ENCODE data around the gene PAPSS2. TPM values are rescaled to one million over a fixed set of nuclear protein-coding genes. Genes with fewer than 3 reads are reported as not detected.
"Not testable (repeated sequence)": the region's sequence is repeated elsewhere in the genome, so short reads cannot be mapped to it uniquely, and the experiment has no call there.

Gene PAPSS2
- total RNA-seq, 1 experiment from 2014 or later = 76.3 TPM

GRCh38 chr10:87630171-87630570 lies 29.5 kb upstream of the PAPSS2 start:
- DNase-seq (ENCODE audit: low read depth in 1 of 2, low spot score in 2 of 2) = no peak
- no peaks in the 10 kb centered on the region for H3K36me3 ChIP-seq
- no peak overlapping the region for H3K4me3 ChIP-seq
- H3K4me1 ChIP-seq (replicated peaks) = peaks cover 11% of the 10 kb centered on the region
- H3K27ac ChIP-seq = no peak overlapping the region
- no peaks in the 10 kb centered on the region for H3K9me3 ChIP-seq (replicated peaks)
- no peaks in the 10 kb centered on the region for H3K27me3 ChIP-seq (replicated peaks)

GRCh38 chr10:87632454-87632853 lies 27.2 kb upstream of the PAPSS2 start:
- H3K4me1 ChIP-seq (replicated peaks) = peaks cover 25% of the 10 kb centered on the region
- no peak overlapping the region for H3K27ac ChIP-seq
- H3K4me3 ChIP-seq = no peak overlapping the region
- DNase-seq (ENCODE audit: low read depth in 1 of 2, low spot score in 2 of 2) = no peak
- H3K27me3 ChIP-seq (replicated peaks) = no peaks in the 10 kb centered on the region
- H3K36me3 ChIP-seq = no peaks in the 10 kb centered on the region
- no peaks in the 10 kb centered on the region for H3K9me3 ChIP-seq (replicated peaks)

GRCh38 chr10:87634311-87634710 lies 25.4 kb upstream of the PAPSS2 start:
- Histone ChIP-seq H3K4me1 (replicated peaks) (peaks cover 25% of the 10 kb centered on the region), H3K4me3 (no peak overlapping the region), H3K36me3 (no peaks in the 10 kb centered on the region), H3K27me3 (replicated peaks) (no peaks in the 10 kb centered on the region), H3K27ac (peak overlapping the region; percentile 16), H3K9me3 (replicated peaks) (no peaks in the 10 kb centered on the region)
- DNase-seq (ENCODE audit: low read depth in 1 of 2, low spot score in 2 of 2) = no peak

GRCh38 chr10:87635498-87636312 lies 24.0 kb upstream of the PAPSS2 start:
- DNase-seq (ENCODE audit: low read depth in 1 of 2, low spot score in 2 of 2) = peak; percentile 69 to 80
- Histone ChIP-seq H3K4me3 (no peak overlapping the region), H3K27me3 (replicated peaks) (no peaks in the 10 kb centered on the region), H3K4me1 (replicated peaks) (peaks cover 25% of the 10 kb centered on the region), H3K9me3 (replicated peaks) (no peaks in the 10 kb centered on the region), H3K36me3 (no peaks in the 10 kb centered on the region), H3K27ac (peak overlapping the region; percentile 71)

- H3K36me3 ChIP-seq = no peaks in the 10 kb centered on the region
- no peak for DNase-seq (ENCODE audit: low read depth in 1 of 2, low spot score in 2 of 2)
- no peaks in the 10 kb centered on the region for H3K27me3 ChIP-seq (replicated peaks)
- no peaks in the 10 kb centered on the region for H3K9me3 ChIP-seq (replicated peaks)
- no peak overlapping the region for H3K4me3 ChIP-seq
- peaks cover 25% of the 10 kb centered on the region for H3K4me1 ChIP-seq (replicated peaks)
- peak overlapping the region; percentile 71 for H3K27ac ChIP-seq
Observed at GRCh38 chr10:87636313-87636915, 23.3 kb upstream of the PAPSS2 start.

- H3K27me3 ChIP-seq (replicated peaks) = no peaks in the 10 kb centered on the region
- DNase-seq (ENCODE audit: low read depth in 1 of 2, low spot score in 2 of 2) = no peak
- no peak overlapping the region for H3K27ac ChIP-seq
- H3K36me3 ChIP-seq = no peaks in the 10 kb centered on the region
- H3K4me3 ChIP-seq = no peak overlapping the region
- peaks cover 21% of the 10 kb centered on the region for H3K4me1 ChIP-seq (replicated peaks)
- H3K9me3 ChIP-seq (replicated peaks) = no peaks in the 10 kb centered on the region
Observed at GRCh38 chr10:87639493-87639892, 20.2 kb upstream of the PAPSS2 start.

- H3K4me3 ChIP-seq = no peak overlapping the region
- peaks cover 15% of the 10 kb centered on the region for H3K4me1 ChIP-seq (replicated peaks)
- H3K27ac ChIP-seq = no peak overlapping the region
- H3K9me3 ChIP-seq (replicated peaks) = no peaks in the 10 kb centered on the region
- H3K36me3 ChIP-seq = no peaks in the 10 kb centered on the region
- no peaks in the 10 kb centered on the region for H3K27me3 ChIP-seq (replicated peaks)
- DNase-seq (ENCODE audit: low read depth in 1 of 2, low spot score in 2 of 2) = no peak
Observed at GRCh38 chr10:87640043-87640442, 19.6 kb upstream of the PAPSS2 start.

- DNase-seq (ENCODE audit: low read depth in 1 of 2, low spot score in 2 of 2) = no peak
- H3K27me3 ChIP-seq (replicated peaks) = no peaks in the 10 kb centered on the region
Observed at GRCh38 chr10:87642486-87642885, 17.2 kb upstream of the PAPSS2 start.

GRCh38 chr10:87642988-87643387 lies 16.7 kb upstream of the PAPSS2 start:
- Histone ChIP-seq H3K4me3 (no peak overlapping the region), H3K27ac (no peak overlapping the region), H3K4me1 (replicated peaks) (no peaks in the 10 kb centered on the region), H3K27me3 (replicated peaks) (no peaks in the 10 kb centered on the region), H3K36me3 (no peaks in the 10 kb centered on the region), H3K9me3 (replicated peaks) (no peaks in the 10 kb centered on the region)
- DNase-seq (ENCODE audit: low read depth in 1 of 2, low spot score in 2 of 2) = no peak

More at GRCh38 chr10:87642486-87642885, 17.2 kb upstream of the PAPSS2 start:
- Histone ChIP-seq H3K36me3 (no peaks in the 10 kb centered on the region), H3K9me3 (replicated peaks) (no peaks in the 10 kb centered on the region), H3K27ac (no peak overlapping the region), H3K4me1 (replicated peaks) (no peaks in the 10 kb centered on the region), H3K4me3 (no peak overlapping the region)

- Histone ChIP-seq H3K9me3 (replicated peaks) (no peaks in the 10 kb centered on the region), H3K27me3 (replicated peaks) (no peaks in the 10 kb centered on the region), H3K36me3 (no peaks in the 10 kb centered on the region), H3K4me1 (replicated peaks) (no peaks in the 10 kb centered on the region), H3K27ac (no peak overlapping the region), H3K4me3 (no peak overlapping the region)
- DNase-seq (ENCODE audit: low read depth in 1 of 2, low spot score in 2 of 2) = no peak
Observed at GRCh38 chr10:87643920-87644319, 15.8 kb upstream of the PAPSS2 start.

GRCh38 chr10:87644500-87644899 lies 15.2 kb upstream of the PAPSS2 start:
- not testable (repeated sequence) for H3K27ac ChIP-seq; H3K27me3 ChIP-seq (replicated peaks); DNase-seq (ENCODE audit: low read depth in 1 of 2, low spot score in 2 of 2); H3K4me3 ChIP-seq; H3K9me3 ChIP-seq (replicated peaks); H3K4me1 ChIP-seq (replicated peaks); H3K36me3 ChIP-seq

GRCh38 chr10:87646192-87646909 lies 13.3 kb upstream of the PAPSS2 start:
- H3K27ac ChIP-seq = no peak overlapping the region

GRCh38 chr10:87646935-87647334 lies 12.7 kb upstream of the PAPSS2 start:
- Histone ChIP-seq H3K36me3 (no peaks in the 10 kb centered on the region), H3K9me3 (replicated peaks) (no peaks in the 10 kb centered on the region), H3K4me3 (no peak overlapping the region), H3K27ac (no peak overlapping the region), H3K4me1 (replicated peaks) (no peaks in the 10 kb centered on the region; the same call in 1 of the 2 replicates), H3K27me3 (replicated peaks) (no peaks in the 10 kb centered on the region)
- no peak for DNase-seq (ENCODE audit: low read depth in 1 of 2, low spot score in 2 of 2)

More at GRCh38 chr10:87646192-87646909, 13.3 kb upstream of the PAPSS2 start:
- H3K36me3 ChIP-seq = no peaks in the 10 kb centered on the region
- H3K4me3 ChIP-seq = no peak overlapping the region
- DNase-seq (ENCODE audit: low read depth in 1 of 2, low spot score in 2 of 2) = no peak
- H3K27me3 ChIP-seq (replicated peaks) = no peaks in the 10 kb centered on the region
- no peaks in the 10 kb centered on the region; the same call in 1 of the 2 replicates for H3K4me1 ChIP-seq (replicated peaks)
- H3K9me3 ChIP-seq (replicated peaks) = no peaks in the 10 kb centered on the region
